Hindlimb muscle (tissue), 1 donor: Measurements from ENCODE around the gene SHKBP1. TPM values are rescaled to one million over a fixed set of nuclear protein-coding genes. Genes with fewer than 3 reads are reported as not detected.

Experiments used
- polyA plus RNA-seq: library from polyadenylated mRNA; unstranded; fragments of 120-200 nt; gene quantifications from one replicate; pipeline ENCODE4 v1.2.1, GENCODE V29; 2013; ENCODE audit not compliant: insufficient read length

The SHKBP1 gene
- polyA plus RNA-seq, 1 donor = 18.7 TPM

Other genes with a start within 250 kb of the SHKBP1 start
- gene C19orf47, start 228.5 kb upstream of the SHKBP1 start, polyA plus RNA-seq = 106 TPM
- gene PLD3, start 228.2 kb upstream of the SHKBP1 start, polyA plus RNA-seq = 242 TPM
- 1.6 TPM for gene HIPK4, start 186.7 kb upstream of the SHKBP1 start, polyA plus RNA-seq
- 11.7 TPM for gene PRX, start 163.5 kb upstream of the SHKBP1 start, polyA plus RNA-seq
- 7.3 TPM for gene SERTAD1, start 150.9 kb upstream of the SHKBP1 start, polyA plus RNA-seq
- 47.9 TPM for gene SERTAD3, start 132.5 kb upstream of the SHKBP1 start, polyA plus RNA-seq
- 42.4 TPM for gene BLVRB, start 111.1 kb upstream of the SHKBP1 start, polyA plus RNA-seq
- gene SPTBN4, start 109.9 kb upstream of the SHKBP1 start, polyA plus RNA-seq = 0.19 TPM
- 297 TPM for gene LTBP4, start 24.5 kb downstream of the SHKBP1 start, polyA plus RNA-seq
- 36.7 TPM for gene NUMBL, start 113.8 kb downstream of the SHKBP1 start, polyA plus RNA-seq
- gene COQ8B, start 140.0 kb downstream of the SHKBP1 start, polyA plus RNA-seq = 25.4 TPM
- gene ITPKC, start 140.2 kb downstream of the SHKBP1 start, polyA plus RNA-seq = 12.1 TPM
- gene ACTMAP, start 173.6 kb downstream of the SHKBP1 start, polyA plus RNA-seq = 12.7 TPM
- 75.2 TPM for gene SNRPA, start 174.3 kb downstream of the SHKBP1 start, polyA plus RNA-seq
- gene MIA, start 198.6 kb downstream of the SHKBP1 start, polyA plus RNA-seq = 1.2 TPM
- gene RAB4B, start 201.4 kb downstream of the SHKBP1 start, polyA plus RNA-seq = 11.1 TPM
- 46.1 TPM for gene EGLN2, start 222.3 kb downstream of the SHKBP1 start, polyA plus RNA-seq